ENCODE measurements around the gene NHLH1. TPM values are rescaled to one million over a fixed set of nuclear protein-coding genes. Genes with fewer than 3 reads are reported as not detected.

NHLH1 gene
- total RNA-seq, 2 donors from 2014 or later: 0.14 TPM; not detected in 1

DNA sequence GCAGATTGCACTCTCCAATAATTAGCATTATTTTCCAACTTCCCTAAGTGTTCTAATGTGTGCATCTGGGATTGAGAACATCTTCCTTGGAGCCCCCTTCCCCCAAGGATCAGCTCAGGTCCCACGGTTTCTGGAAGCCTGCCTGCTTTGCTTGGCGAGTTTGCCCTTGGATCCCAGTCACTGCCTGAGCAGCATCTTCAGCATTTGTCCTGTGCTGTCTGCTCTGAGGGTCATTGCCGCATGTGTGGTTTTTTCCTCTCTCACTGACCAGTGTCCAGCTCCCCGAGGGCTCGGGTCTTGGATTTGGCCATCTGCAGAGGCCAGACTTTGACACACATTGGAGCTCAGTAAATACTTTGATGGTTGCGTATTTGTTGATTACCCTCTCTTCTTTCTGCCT, 51.6 kb downstream of the NHLH1 start:
- H3K4me1 ChIP-seq (ENCODE audit: control insufficient read depth in 1 of 2, low read depth in 2 of 2): no peaks in the 10 kb centered on the region
- no peaks in the 10 kb centered on the region for H3K36me3 ChIP-seq
- TF ChIP-seq, protein P1, sequence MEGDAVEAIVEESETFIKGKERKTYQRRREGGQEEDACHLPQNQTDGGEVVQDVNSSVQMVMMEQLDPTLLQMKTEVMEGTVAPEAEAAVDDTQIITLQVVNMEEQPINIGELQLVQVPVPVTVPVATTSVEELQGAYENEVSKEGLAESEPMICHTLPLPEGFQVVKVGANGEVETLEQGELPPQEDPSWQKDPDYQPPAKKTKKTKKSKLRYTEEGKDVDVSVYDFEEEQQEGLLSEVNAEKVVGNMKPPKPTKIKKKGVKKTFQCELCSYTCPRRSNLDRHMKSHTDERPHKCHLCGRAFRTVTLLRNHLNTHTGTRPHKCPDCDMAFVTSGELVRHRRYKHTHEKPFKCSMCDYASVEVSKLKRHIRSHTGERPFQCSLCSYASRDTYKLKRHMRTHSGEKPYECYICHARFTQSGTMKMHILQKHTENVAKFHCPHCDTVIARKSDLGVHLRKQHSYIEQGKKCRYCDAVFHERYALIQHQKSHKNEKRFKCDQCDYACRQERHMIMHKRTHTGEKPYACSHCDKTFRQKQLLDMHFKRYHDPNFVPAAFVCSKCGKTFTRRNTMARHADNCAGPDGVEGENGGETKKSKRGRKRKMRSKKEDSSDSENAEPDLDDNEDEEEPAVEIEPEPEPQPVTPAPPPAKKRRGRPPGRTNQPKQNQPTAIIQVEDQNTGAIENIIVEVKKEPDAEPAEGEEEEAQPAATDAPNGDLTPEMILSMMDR (IDR thresholded peaks at IDR 0.05): no peak

DNA sequence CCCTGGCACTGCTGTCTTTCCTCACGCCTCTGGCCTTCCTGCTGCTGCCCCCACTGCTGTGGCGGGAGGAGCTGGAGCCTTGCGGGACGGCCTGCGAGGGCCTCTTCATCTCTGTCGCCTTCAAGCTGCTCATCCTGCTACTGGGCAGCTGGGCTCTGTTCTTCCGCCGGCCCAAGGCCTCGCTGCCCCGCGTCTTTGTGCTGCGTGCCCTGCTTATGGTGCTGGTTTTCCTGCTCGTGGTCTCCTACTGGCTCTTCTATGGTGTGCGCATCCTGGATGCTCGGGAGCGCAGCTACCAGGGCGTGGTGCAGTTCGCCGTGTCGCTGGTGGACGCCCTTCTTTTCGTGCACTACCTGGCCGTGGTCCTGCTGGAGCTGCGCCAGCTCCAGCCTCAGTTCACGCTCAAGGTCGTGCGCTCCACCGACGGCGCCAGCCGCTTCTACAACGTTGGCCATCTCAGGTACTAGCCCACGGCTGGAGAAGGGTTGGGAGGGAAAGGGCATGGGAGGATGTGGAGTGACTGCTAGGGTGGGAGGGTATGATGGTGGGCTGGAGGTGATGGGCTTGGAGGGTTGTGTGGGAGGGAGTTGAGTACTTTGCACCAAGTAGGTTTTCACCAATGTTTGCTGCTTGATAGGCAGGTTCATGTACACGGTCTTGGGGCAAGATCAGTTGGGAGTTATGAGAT, 52.4 kb downstream of the NHLH1 start:
- H3K4me1 ChIP-seq (ENCODE audit: control insufficient read depth in 1 of 2, low read depth in 2 of 2): no peaks in the 10 kb centered on the region
- DNase-seq (ENCODE audit: low spot score) (no peak), ATAC-seq (ENCODE audit: insufficient number of reproducible peaks, low FRiP score, low read depth) (no peak)
- H3K9me3 ChIP-seq: no peaks in the 10 kb centered on the region
- no peaks in the 10 kb centered on the region for H3K27me3 ChIP-seq (replicated peaks; ENCODE audit: insufficient read depth)
- no peaks in the 10 kb centered on the region for H3K36me3 ChIP-seq
- TF ChIP-seq, protein P1 (IDR thresholded peaks at IDR 0.05): no peak
- no peak overlapping the region for H3K27ac ChIP-seq
- no peak overlapping the region for H3K4me3 ChIP-seq

More for the DNA sequence above, 51.6 kb downstream of the NHLH1 start:
- Histone ChIP-seq H3K27ac (no peak overlapping the region), H3K27me3 (replicated peaks; ENCODE audit: insufficient read depth) (no peaks in the 10 kb centered on the region), H3K4me3 (no peak overlapping the region), H3K9me3 (no peaks in the 10 kb centered on the region)
- DNase-seq (ENCODE audit: low spot score) (no peak), ATAC-seq (ENCODE audit: insufficient number of reproducible peaks, low FRiP score, low read depth) (no peak)

DNA sequence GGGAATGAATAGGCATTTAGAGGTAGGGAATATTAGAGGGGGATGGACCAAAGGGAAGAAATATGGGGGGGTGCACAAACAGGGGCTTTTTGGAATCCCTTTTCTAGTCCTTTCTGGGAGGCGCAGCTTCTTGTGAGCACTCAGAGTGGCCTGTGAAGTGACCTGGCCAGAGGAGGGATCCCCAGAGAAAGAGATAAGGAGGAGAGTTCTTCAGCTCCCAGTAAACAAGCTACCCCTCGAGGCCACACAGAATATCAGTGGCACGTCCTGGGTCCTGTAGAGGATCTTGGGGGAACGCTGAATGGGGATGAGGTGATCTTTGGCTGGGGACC, 52.9 kb downstream of the NHLH1 start:
- TF ChIP-seq, protein P1 (IDR thresholded peaks at IDR 0.05): no peak
- no peaks in the 10 kb centered on the region for H3K27me3 ChIP-seq (replicated peaks; ENCODE audit: insufficient read depth)
- ATAC-seq (ENCODE audit: insufficient number of reproducible peaks, low FRiP score, low read depth): no peak

DNA sequence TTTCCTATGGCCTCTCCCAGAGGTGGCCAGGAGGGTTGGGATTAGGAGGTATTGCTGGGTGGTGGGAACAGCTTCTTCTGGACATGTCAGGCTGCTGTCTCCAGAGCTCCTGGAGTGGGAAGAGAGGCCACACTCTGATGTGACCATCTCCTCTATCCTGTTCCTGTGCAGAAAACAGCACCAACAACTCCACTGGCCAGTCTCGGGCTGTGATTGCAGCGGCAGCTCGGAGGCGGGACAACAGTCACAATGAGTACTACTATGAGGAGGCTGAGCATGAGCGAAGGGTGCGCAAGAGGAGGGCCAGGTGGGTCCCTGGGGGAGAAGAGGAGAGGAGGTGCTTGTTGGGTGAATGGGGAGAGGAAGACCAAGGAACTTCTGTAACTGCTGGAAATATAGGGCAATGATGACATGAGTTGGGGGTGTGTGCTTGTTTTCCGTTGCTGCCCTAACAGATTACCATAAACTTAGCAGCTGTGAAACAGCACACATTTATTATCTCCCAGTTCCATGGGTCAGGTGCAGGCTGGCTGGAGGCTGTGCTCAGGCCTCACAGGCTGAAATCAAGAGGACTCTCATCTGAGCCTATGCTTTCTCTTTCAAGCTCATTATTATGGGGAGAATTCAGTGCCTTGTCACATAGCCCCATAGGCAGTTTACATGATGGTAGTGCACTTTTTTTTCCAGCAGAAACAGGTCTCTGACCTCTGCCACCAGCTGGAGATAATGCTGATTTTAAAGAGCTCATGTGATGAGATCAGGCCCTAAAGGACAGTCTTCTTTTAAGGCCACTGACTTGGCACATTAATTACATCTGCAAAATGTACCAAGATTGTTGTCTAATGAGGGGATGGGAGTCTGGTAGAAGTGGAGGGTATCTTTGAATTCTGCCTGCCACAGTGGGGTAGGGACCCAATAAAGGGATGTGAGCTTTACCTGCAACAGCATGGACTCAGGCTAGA, 54.3 kb downstream of the NHLH1 start:
- no peaks in the 10 kb centered on the region for H3K36me3 ChIP-seq
- no peak overlapping the region for H3K27ac ChIP-seq
- no peaks in the 10 kb centered on the region for H3K4me1 ChIP-seq (ENCODE audit: control insufficient read depth in 1 of 2, low read depth in 2 of 2)
- TF ChIP-seq, protein P1 (IDR thresholded peaks at IDR 0.05): no peak
- ATAC-seq (ENCODE audit: insufficient number of reproducible peaks, low FRiP score, low read depth) (no peak), DNase-seq (ENCODE audit: low spot score) (no peak)
- H3K9me3 ChIP-seq: no peaks in the 10 kb centered on the region
- H3K4me3 ChIP-seq: no peak overlapping the region
- H3K27me3 ChIP-seq (replicated peaks; ENCODE audit: insufficient read depth): no peaks in the 10 kb centered on the region

More for the DNA sequence above, 52.9 kb downstream of the NHLH1 start:
- Histone ChIP-seq H3K27ac (no peak overlapping the region), H3K9me3 (no peaks in the 10 kb centered on the region), H3K4me3 (no peak overlapping the region), H3K36me3 (no peaks in the 10 kb centered on the region), H3K4me1 (ENCODE audit: control insufficient read depth in 1 of 2, low read depth in 2 of 2) (no peaks in the 10 kb centered on the region)
- no peak for DNase-seq (ENCODE audit: low spot score)

DNA sequence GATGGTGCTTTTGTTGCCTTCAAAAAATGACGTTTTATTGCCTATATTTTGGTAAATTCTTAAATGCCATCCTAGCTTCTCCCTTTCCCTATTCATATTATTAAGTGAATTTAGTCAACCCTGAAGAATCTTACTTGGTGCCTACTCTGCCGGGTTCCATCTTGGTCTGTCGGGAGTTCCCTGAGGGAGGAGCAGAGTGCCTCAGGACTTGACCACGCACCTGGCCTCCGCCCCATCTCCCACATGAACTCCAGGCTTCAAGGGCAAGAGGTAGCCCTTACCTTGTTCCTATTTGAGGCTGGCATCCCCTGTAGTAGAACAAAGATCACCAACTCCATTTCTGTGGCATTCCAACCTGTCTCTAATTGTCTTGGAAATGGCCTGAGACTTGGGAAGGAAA, 55.0 kb downstream of the NHLH1 start:
- Histone ChIP-seq H3K36me3 (no peaks in the 10 kb centered on the region), H3K4me3 (no peak overlapping the region), H3K27me3 (replicated peaks; ENCODE audit: insufficient read depth) (no peaks in the 10 kb centered on the region), H3K4me1 (ENCODE audit: control insufficient read depth in 1 of 2, low read depth in 2 of 2) (no peaks in the 10 kb centered on the region), H3K27ac (no peak overlapping the region), H3K9me3 (no peaks in the 10 kb centered on the region)
- ATAC-seq (ENCODE audit: insufficient number of reproducible peaks, low FRiP score, low read depth): no peak
- TF ChIP-seq, protein P1 (IDR thresholded peaks at IDR 0.05): no peak
- DNase-seq (ENCODE audit: low spot score): no peak
